CD14-positive monocyte (primary cell): ENCODE data around the gene LLGL2. TPM values are rescaled to one million over a fixed set of nuclear protein-coding genes. Genes with fewer than 3 reads are reported as not detected.

Experiments used
- DNase-seq, 3 donors: peaks; one replicate each; pipeline ENCODE4 v3.0.0-alpha.2; 2011 to 2022
- H2AFZ ChIP-seq: 2 replicates; pipeline ENCODE4 v1.6.0; 2012; ENCODE audit warnings: mild to moderate bottlenecking, low read depth, low read length, inconsistent platforms; ENCODE audit not compliant: insufficient read depth, poor library complexity, severe bottlenecking
- H3K27ac ChIP-seq, 2 donors: 1 replicate in 1 of 2; 2 replicates in 1 of 2; pipeline ENCODE4 v1.5.1; 2012 to 2013; ENCODE audit warnings: low read length in 2 of 2, control low read depth in 1 of 2, inconsistent platforms in 1 of 2, low read depth in 1 of 2, mild to moderate bottlenecking in 1 of 2
- H3K27me3 ChIP-seq, 2 donors: one replicate each; pipeline versions ENCODE4 v1.6.0 to v1.6.1; 2011 to 2013; ENCODE audit warnings: low read length in 2 of 2; ENCODE audit not compliant: control insufficient read depth in 2 of 2, insufficient read depth in 2 of 2
- H3K36me3 ChIP-seq, 2 donors: replicated peaks in 1 of 2; 1 replicate in 1 of 2; 2 replicates in 1 of 2; pipeline versions ENCODE4 v1.5.1 to v1.6.1; 2012 to 2013; ENCODE audit warnings: low read length in 2 of 2, control low read depth in 1 of 2, inconsistent platforms in 1 of 2, mild to moderate bottlenecking in 1 of 2; ENCODE audit not compliant: insufficient read depth in 2 of 2, control insufficient read depth in 1 of 2
- H3K4me1 ChIP-seq, 2 donors: 1 replicate in 1 of 2; 2 replicates in 1 of 2; pipeline versions ENCODE4 v1.5.1 to v1.6.1; 2012 to 2013; ENCODE audit warnings: low read length in 2 of 2, control low read depth in 1 of 2, inconsistent platforms in 1 of 2, mild to moderate bottlenecking in 1 of 2, moderate library complexity in 1 of 2; ENCODE audit not compliant: insufficient read depth in 2 of 2, control insufficient read depth in 1 of 2
- H3K4me2 ChIP-seq: replicated peaks from 2 replicates; pipeline ENCODE3; 2012; ENCODE audit warnings: low read length, moderate library complexity, mild to moderate bottlenecking; ENCODE audit not compliant: poor library complexity, severe bottlenecking; ENCODE audit errors: extremely low read depth
- H3K4me3 ChIP-seq, 3 experiments: fragments of 200-600 bp in 1 of 3; sonication (generic) in 1 of 3; replicated peaks in 1 of 3; 1 replicate in 2 of 3; 2 replicates in 1 of 3; pipeline ENCODE4 v1.5.1; 2011 to 2013; ENCODE audit warnings: low read length in 3 of 3, mild to moderate bottlenecking in 3 of 3, control low read depth in 2 of 3, low read depth in 2 of 3, inconsistent platforms in 1 of 3, moderate library complexity in 1 of 3
- H3K79me2 ChIP-seq: 2 replicates; pipeline ENCODE4 v1.6.0; 2012; ENCODE audit warnings: mild to moderate bottlenecking, control low read depth, inconsistent platforms, low read length, moderate library complexity; ENCODE audit not compliant: insufficient read depth
- H3K9ac ChIP-seq: 2 replicates; pipeline ENCODE4 v1.6.0; 2017; ENCODE audit warnings: low read length, mild to moderate bottlenecking; ENCODE audit not compliant: insufficient read depth, poor library complexity, severe bottlenecking
- H3K9me3 ChIP-seq, 2 donors: replicated peaks in 1 of 2; 1 replicate in 1 of 2; 2 replicates in 1 of 2; pipeline versions ENCODE4 v1.5.1 to v1.6.1; 2012 to 2013; ENCODE audit warnings: low read length in 2 of 2, control low read depth in 1 of 2; ENCODE audit not compliant: control insufficient read depth in 1 of 2, insufficient read depth in 1 of 2
- H4K20me1 ChIP-seq: 2 replicates; pipeline ENCODE4 v1.6.0; 2012; ENCODE audit warnings: mild to moderate bottlenecking, low read length, control low read depth, moderate library complexity; ENCODE audit not compliant: insufficient read depth
- H3K27ac Mint-ChIP-seq, 7 donors: one replicate each; pipeline ENCODE4 v1.8.0; 2020; ENCODE audit warnings: mild to moderate bottlenecking in 7 of 7, mixed read lengths in 7 of 7, moderate library complexity in 6 of 7, inconsistent platforms in 2 of 7
- H3K27me3 Mint-ChIP-seq, 3 donors: one replicate each; pipeline ENCODE4 v1.8.0; 2021 to 2022; ENCODE audit warnings: low read depth in 3 of 3, mild to moderate bottlenecking in 3 of 3, mixed read lengths in 3 of 3, moderate library complexity in 3 of 3, inconsistent platforms in 1 of 3
- H3K36me3 Mint-ChIP-seq, 2 donors: one replicate each; pipeline ENCODE4 v1.8.0; 2020; ENCODE audit warnings: mixed read lengths in 2 of 2, inconsistent platforms in 1 of 2, mild to moderate bottlenecking in 1 of 2
- H3K4me1 Mint-ChIP-seq: one replicate; pipeline ENCODE4 v1.8.0; 2020; ENCODE audit warnings: mild to moderate bottlenecking, mixed read lengths
- H3K4me3 Mint-ChIP-seq, 2 donors: one replicate each; pipeline ENCODE4 v1.8.0; 2020; ENCODE audit warnings: mild to moderate bottlenecking in 2 of 2, mixed read lengths in 2 of 2, moderate library complexity in 1 of 2
- H3K9me3 Mint-ChIP-seq, 7 donors: one replicate each; pipeline ENCODE4 v1.8.0; 2020 to 2022; ENCODE audit warnings: mixed read lengths in 7 of 7, mild to moderate bottlenecking in 6 of 7, moderate library complexity in 6 of 7, inconsistent platforms in 2 of 7
- CTCF ChIP-seq: fragments of 200-600 bp; IDR thresholded peaks from one replicate; pipeline ENCODE4 v1.8.0; 2022; ENCODE audit warnings: antibody characterized with exemption, mild to moderate bottlenecking
- WGBS: methylation state at CpG from one replicate; pipeline ENCODE4 v1.1.5; 2013; ENCODE audit warnings: missing lambda C conversion rate; ENCODE audit not compliant: insufficient coverage; 5-methylcytosine and 5-hydroxymethylcytosine counted together
- intact Hi-C, 2 donors: fragments of 100-400 bp; cut with micrococcal nuclease; formaldehyde crosslinking; loops; one replicate each; pipeline versions ENCODE4 v1.15.0 to v1.15.1; 2023
- polyA plus RNA-seq, 3 donors: library from polyadenylated mRNA; depleted of rRNA in 1 of 3; unstranded in 2 of 3; stranded (reverse) in 1 of 3; fragments of 300-500 nt in 2 of 3; fragments of >200 nt in 1 of 3; fragmentation: Illumina TruSeq in 2 of 3; gene quantifications; 1 replicate in 2 of 3; 2 replicates in 1 of 3; pipeline ENCODE4 v1.2.3, GENCODE V29; 2012 to 2021

The LLGL2 gene
- polyA plus RNA-seq, 3 donors = 4.8 to 7.5 (median 5.5) TPM

GRCh38 chr17:75514299-75514918 lies 11.1 kb upstream of the LLGL2 start:
- Mint-ChIP-seq H3K9me3 (peaks cover 0 to 3% (median 0%) of the 10 kb centered on the region in 7 donors), H3K36me3 (peaks cover 9 to 10% of the 10 kb centered on the region in 2 donors), H3K4me1 (peaks cover 18% of the 10 kb centered on the region), H3K27ac (no peak overlapping the region), H3K4me3 (peak overlapping the region in 1 of 2 donors; percentile 65), H3K27me3 (peaks cover 12 to 38% (median 24%) of the 10 kb centered on the region in 3 donors)
- Histone ChIP-seq H3K36me3 (no peaks in the 10 kb centered on the region), H3K9ac (no peak overlapping the region), H3K4me3 (no peak overlapping the region), H2AFZ (no peak overlapping the region), H3K9me3 (no peaks in the 10 kb centered on the region), H3K4me1 (peaks cover 18 to 38% of the 10 kb centered on the region in 2 donors), H3K27me3 (peaks cover 3 to 28% of the 10 kb centered on the region in 2 donors), H3K79me2 (no peaks in the 10 kb centered on the region), H3K27ac (no peak overlapping the region), H3K4me2 (peak overlapping the region; percentile 99), H4K20me1 (no peaks in the 10 kb centered on the region)
- no peak for DNase-seq
- TF ChIP-seq CTCF = no peak
- intact Hi-C loops = no loop called here
- 58% methylated on average over 15 of the region's 15 CpGs for WGBS

DNA sequence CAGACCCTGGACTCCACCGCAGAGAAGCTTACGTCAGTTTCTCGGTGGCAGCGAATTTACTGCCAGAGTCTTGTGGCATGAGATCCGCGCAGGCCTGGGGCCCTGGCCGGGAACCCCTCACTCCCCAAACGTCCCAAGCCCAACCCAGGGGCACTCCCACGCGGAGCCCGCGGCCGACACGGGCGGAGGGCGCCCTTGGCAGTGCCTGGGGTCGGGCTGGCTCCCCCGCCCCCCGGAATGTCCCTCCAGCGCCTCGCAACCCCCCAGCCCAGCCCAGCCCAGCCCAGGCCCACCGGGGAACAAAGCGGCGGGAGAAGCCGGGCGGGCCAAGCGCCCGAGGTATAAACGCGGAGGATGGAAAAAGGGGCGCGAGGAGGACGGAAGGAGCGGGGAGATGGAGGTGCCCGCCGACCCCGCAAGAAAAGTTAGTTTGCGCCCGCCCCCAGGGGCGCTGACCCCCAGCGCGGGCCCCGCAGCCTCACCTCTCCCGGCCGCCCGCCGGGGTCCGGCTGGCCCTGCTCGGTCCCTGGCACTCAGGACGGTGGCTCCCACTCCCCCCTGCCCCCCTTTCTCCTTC lies 10.5 kb upstream of the LLGL2 start:
- Histone ChIP-seq H3K4me1 (peaks cover 18 to 38% of the 10 kb centered on the region in 2 donors), H3K9ac (no peak overlapping the region), H4K20me1 (no peaks in the 10 kb centered on the region), H3K9me3 (no peaks in the 10 kb centered on the region), H3K4me2 (peak overlapping the region; percentile 99), H3K27ac (no peak overlapping the region), H3K36me3 (no peaks in the 10 kb centered on the region), H3K79me2 (no peaks in the 10 kb centered on the region), H3K4me3 (peak overlapping the region; percentile 20 to 92 (median 82)), H3K27me3 (peaks cover 3 to 28% of the 10 kb centered on the region in 2 donors), H2AFZ (peak overlapping the region; percentile 81)
- H3K4me1 Mint-ChIP-seq = peaks cover 18% of the 10 kb centered on the region
- peaks cover 11 to 14% of the 10 kb centered on the region in 2 donors for H3K36me3 Mint-ChIP-seq
- peaks cover 0 to 3% (median 0%) of the 10 kb centered on the region in 7 donors for H3K9me3 Mint-ChIP-seq
- peak overlapping the region; percentile 65 to 81 for H3K4me3 Mint-ChIP-seq
- H3K27ac Mint-ChIP-seq = no peak overlapping the region
- 2% methylated on average over 44 of the region's 50 CpGs for WGBS
- intact Hi-C loops = loop anchor here in 1 of 2 donors (5.0 kb wide), 3 partner anchors 57 to 72 kb away; partner anchors contain the start of genes MYO15B and TMEM94
- H3K27me3 Mint-ChIP-seq = peaks cover 12 to 38% (median 24%) of the 10 kb centered on the region in 3 donors
- no peak for TF ChIP-seq CTCF
- no peak for DNase-seq
